LNCaP clone FGC (cell line): Measurements from ENCODE around the gene EMILIN2.

Experiments used
- DNase-seq: peaks from one replicate; pipeline ENCODE4 v3.0.0-alpha.2; 2011; ENCODE audit warnings: low read depth
- H3K4me3 ChIP-seq: 2 replicates; pipeline ENCODE4 v1.5.1; 2011; ENCODE audit warnings: mild to moderate bottlenecking, low read depth, low read length, control low read depth
- CTCF ChIP-seq: IDR thresholded peaks from 2 replicates; pipeline ENCODE4 v1.5.1; 2012; ENCODE audit warnings: mild to moderate bottlenecking; ENCODE audit not compliant: control insufficient read depth, insufficient read depth; ENCODE audit errors: extremely low read depth

The EMILIN2 gene

GRCh38 chr18:2881088-2881839 lies 34.5 kb downstream of the EMILIN2 start:
- TF ChIP-seq CTCF, result no peak
- DNase-seq, result no peak
- H3K4me3 ChIP-seq, result no peak overlapping the region

GRCh38 chr18:2881840-2882195 lies 35.0 kb downstream of the EMILIN2 start:
- no peak for DNase-seq
- H3K4me3 ChIP-seq, result no peak overlapping the region
- TF ChIP-seq CTCF, result no peak

- DNase-seq, result no peak
- no peak overlapping the region for H3K4me3 ChIP-seq
- no peak for TF ChIP-seq CTCF
Observed at GRCh38 chr18:2882201-2882600, 35.4 kb downstream of the EMILIN2 start.

GRCh38 chr18:2883076-2883735 lies 36.4 kb downstream of the EMILIN2 start:
- H3K4me3 ChIP-seq, result no peak overlapping the region
- DNase-seq, result no peak
- TF ChIP-seq CTCF, result no peak

GRCh38 chr18:2884706-2885285 lies 38.0 kb downstream of the EMILIN2 start:
- TF ChIP-seq CTCF, result no peak
- no peak overlapping the region for H3K4me3 ChIP-seq
- no peak for DNase-seq

- no peak for DNase-seq
- TF ChIP-seq CTCF, result no peak
- no peak overlapping the region for H3K4me3 ChIP-seq
Observed at GRCh38 chr18:2887470-2887869, 40.7 kb downstream of the EMILIN2 start.

GRCh38 chr18:2889761-2890192 lies 43.0 kb downstream of the EMILIN2 start:
- TF ChIP-seq CTCF, result no peak
- no peak for DNase-seq
- H3K4me3 ChIP-seq, result no peak overlapping the region
